NCI-H2029 treated with DMSO at 0.1 percent for 48 hours (cell line): ENCODE data around the gene TMC7.

ENCODE experiments used
- DNase-seq: peaks from one replicate; lab custom pipeline; 2025; lab: John Stamatoyannopoulos, UW

TMC7 gene

GRCh38 chr16:19029980-19030379 is 46.2 kb downstream of the TMC7 start:
- no peak for DNase-seq

DNA sequence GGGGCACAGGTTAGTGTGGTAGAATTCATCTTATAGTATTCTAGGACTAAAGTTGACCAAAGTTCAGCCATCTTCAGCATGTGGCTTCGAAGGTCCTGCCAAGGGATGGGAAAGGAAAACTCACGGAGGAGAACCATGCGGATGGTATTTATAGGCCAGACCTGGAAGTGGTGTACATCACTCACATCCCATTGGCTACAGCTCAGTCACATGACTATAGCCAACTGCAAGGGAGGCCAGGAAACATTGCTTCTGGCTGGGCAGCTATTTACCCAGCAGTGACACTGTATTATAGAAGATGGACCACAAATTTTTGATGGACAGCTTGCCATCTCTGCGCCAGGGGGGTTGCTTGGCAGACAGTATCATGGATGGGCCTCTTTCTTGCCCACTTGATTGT is 48.0 kb downstream of the TMC7 start:
- no peak for DNase-seq

DNA sequence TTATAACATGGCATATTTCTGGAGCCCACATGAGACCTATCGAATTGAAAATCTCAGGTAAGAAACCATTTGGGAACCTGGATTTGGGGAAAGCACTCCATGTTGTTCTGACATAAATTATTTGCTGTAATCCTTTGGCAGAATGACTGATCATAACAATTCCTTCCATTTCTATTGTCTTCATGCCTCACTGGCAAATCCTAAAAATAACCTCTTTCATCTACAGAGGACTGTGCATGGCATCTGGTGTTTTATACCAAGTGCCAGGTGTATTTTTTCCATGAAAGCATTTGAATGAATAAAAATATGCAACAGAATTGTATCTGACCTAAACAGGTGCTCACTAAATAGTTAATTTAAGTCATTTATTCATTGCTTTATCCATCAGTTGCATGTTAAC is 50.0 kb downstream of the TMC7 start:
- DNase-seq, result no peak

- DNase-seq, result no peak
These were observed 56.7 kb downstream of the TMC7 start for GRCh38 chr16:19040400-19040799.

DNA sequence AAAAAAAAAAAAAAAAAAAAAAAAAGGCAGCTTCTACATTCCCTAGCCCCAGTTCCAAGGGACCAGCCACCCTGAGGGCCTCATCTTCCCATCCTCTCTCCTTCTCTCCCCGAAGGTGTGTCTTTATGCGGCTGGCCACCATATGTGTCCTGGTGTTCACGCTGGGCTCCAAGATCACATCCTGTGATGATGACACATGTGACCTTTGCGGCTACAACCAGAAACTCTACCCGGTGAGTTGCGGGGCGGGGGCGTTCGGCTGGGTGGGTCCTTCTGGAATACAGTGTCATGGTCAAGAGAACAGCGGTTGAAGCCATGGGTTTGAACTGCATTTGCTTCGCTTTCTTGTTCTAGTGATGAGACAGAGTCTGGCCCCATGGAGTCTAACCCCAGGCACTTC is 61.0 kb downstream of the TMC7 start:
- no peak for DNase-seq

DNA sequence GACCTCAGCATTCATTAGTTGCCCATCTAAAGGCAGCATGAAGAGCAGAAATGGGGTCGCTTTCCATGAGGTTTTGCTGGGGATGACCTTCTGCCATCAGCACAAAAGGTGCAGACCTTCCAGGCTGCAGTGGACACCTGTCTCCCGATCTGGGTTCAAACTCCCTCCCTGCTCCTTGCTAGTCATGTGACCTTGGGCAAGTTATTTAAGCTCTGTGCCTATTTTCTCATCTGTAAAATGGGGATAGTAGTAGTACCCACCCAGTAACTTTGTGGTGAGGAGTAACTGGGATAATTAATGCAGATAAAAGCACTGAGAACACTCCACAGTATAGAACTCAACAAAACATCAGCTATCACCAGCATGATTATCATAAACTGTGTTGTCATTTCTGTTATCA is 62.3 kb downstream of the TMC7 start:
- no peak for DNase-seq

- DNase-seq, result no peak
These were observed 79.0 kb downstream of the TMC7 start for GRCh38 chr16:19062706-19063105.

DNA sequence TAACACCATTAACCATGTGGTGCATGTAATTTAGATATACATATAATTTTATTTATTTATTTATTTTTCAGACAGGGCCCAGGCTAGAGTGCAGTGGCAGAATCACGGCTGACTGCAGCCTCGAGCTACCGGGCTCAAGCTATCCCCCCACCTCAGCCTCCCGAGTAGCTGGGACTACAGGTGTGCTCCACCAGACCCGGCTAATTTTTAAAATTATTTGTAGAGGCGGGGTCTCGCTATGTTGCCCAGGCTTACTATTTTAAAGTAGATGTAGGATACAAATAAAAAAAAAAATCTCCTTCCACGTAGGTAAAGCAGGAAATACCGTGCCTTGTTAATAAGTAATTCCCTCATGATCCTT is 83.2 kb downstream of the TMC7 start:
- DNase-seq, result no peak

GRCh38 chr16:19067349-19068236 is 83.9 kb downstream of the TMC7 start, which contains the start of gene COQ7:
Gene COQ7 (plus strand): TSS chr16:19067614. CDS start chr16:19067665, 51 bp downstream.
- peak; percentile 96 for DNase-seq

DNA sequence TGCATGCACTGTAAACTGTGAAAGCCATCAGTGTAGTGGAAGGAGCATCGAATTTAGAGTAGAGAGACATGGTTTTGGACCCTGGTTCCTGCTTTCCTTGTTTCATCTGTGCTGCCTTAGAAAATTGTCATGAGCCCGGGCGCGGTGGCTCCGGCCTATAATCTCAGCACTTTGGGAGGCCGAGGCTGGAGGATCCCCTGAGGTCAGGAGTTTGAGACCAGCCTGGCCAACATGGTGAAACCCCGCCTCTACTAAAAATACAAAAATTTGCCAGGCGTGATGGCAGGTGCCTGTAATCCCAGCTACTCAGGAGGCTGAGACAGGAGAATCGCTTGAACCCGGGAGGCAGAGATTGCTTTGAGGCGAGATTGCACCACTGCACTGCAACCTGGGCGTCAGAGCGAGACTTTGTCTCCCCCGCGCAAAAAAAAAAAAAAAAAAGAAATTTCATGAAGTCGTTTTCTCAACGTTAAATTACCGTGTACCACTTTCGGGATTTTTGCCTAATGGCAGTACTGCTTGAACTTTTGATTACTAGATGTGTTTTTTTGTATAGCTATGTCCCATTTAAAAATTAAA is 84.6 kb downstream of the TMC7 start:
- DNase-seq, result no peak

GRCh38 chr16:19071811-19072777 is 88.4 kb downstream of the TMC7 start:
- DNase-seq, result no peak

DNA sequence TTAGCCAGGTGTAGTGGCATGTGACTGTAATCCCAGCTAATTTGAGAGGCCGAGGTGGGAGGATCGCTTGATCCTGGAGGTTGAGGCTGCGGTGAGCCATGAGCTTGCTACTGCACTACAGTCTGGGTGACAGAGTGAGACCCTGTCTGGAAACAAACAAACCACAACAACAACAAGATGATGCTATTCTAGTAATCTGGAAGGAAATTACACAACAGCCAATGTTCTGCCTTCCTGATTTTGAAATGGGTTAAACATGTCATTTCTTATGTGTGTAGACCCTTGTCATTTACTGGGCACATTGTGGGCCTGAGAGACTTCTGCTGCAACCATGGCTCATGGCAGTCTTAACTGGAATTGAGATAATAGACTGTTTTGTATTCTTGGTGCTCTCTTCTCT is 89.6 kb downstream of the TMC7 start:
- DNase-seq, result no peak

DNA sequence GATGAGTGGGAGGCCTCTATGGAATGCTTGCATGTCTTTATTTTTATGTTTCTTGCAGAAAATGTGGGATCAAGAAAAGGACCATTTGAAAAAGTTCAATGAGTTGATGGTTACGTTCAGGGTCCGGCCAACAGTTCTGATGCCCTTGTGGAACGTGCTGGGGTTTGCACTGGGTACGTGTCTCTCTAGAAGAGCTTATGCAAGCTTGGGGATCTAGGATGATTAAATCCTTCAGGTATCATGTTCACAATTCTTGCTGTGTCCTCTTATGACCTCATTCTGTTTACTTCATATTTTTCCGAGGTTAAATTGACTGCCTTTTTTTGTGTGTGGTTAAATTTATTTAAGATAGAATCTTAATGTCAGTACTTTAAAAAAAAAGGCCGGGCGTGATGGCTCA is 90.1 kb downstream of the TMC7 start:
- no peak for DNase-seq

GRCh38 chr16:19075511-19075910 is 91.8 kb downstream of the TMC7 start:
- no peak for DNase-seq

- DNase-seq, result no peak
These were observed 94.1 kb downstream of the TMC7 start for GRCh38 chr16:19077879-19078278.

- DNase-seq, result no peak
These were observed 99.9 kb downstream of the TMC7 start for GRCh38 chr16:19083670-19084069.

DNA sequence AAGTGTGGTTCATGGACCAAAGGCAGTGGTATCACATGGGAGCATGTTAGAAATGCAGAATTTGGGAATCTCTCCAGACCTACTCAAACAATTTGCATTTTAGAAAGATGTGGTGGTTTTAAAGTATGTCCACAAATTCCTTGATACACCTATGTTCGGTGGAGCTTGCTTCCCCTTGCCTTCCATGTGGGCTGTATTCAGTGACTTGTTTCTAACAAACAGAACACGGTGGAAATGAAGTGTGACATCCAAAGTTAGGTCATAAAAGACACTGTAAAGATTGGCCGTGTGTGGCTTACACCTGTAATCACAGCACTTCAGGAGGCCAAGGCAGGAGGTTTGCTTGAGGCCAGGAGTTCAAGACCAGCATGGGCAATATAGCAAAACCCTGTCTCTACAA is 100.4 kb downstream of the TMC7 start:
- DNase-seq, result no peak

DNA sequence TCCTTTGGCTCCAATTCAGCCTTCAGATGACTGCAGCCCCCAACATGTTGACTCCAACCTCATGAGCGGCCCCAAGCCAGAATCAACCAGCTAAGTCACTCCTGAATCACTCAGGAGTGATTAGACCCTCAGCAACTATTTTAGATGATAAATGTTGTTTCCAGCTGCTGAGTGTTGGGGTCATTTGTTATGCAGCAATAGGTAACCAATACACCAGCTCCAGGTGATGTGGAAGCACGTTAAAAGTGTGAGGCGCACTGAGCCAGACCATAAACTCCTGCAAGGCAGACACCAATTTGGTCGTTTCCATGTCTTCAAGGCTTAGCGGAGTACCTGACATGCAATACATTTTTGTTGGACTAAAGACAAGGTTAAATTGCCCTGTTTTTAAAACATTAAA is 101.1 kb downstream of the TMC7 start:
- no peak for DNase-seq

DNA sequence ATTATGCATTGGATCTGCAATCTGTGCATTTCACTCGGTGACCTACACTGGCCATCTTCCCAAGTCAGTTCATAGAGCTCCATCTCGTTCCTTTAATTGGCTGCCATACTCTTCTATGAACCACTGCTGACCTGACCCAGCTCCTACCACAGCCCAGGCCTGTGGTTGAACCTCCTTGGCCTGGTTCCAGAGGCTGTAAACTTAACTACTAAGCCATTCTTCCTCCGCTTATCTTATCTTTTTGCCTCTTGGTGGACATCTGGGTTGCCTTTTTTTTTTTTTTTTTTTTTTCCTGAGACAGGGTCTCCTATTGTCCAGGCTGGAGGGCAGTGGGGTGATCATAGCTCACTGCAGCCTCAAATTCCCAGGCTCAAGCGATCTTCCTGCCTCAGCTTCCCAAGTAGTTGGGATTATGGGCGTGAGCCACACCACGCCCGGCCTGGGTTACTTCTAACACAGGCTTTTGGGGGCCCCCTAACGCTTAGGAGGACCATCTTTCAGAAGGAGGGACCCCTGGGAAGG is 102.0 kb downstream of the TMC7 start:
- DNase-seq, result no peak

GRCh38 chr16:19086322-19087199 is 102.8 kb downstream of the TMC7 start:
- DNase-seq, result peak; percentile 63

DNA sequence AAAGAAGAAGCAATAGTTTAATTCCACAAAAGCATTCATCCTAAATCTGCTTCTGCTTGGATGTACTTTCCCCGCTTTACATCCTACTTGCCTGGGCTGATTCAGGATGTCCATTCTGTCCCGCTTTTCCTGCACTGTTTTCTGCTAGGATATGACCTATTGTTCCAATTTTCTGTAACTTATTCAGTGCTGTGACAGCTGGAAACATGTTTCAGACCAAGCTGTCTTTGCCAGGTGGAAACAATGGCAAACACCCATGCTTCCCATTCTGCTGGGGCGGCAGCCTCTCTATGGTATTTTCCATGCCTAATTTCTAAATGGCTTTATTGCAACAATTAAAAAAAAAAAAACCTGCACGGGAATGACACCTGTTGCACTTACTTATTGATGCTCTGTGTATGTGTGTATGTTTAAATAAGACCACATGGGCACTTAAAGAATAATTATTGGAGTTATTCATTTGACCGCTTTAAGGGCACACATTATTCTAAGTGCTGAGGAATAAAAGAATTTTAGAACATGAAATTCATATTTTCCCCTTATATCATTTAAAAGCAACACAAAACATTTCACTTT is 104.7 kb downstream of the TMC7 start:
- DNase-seq, result no peak
